Islet precursor cell (in vitro differentiated cells): ENCODE results near the gene LSM7.
"Not testable (repeated sequence)": the region's sequence is repeated elsewhere in the genome, so short reads cannot be mapped to it uniquely, and the experiment has no call there.

Experiments
- DNase-seq: peaks from one replicate; pipeline ENCODE4 v3.0.0-alpha.2; 2018

LSM7 gene

GRCh38 chr19:2291185-2291751 lies 37.1 kb downstream of the LSM7 start:
- peak; percentile 80 for DNase-seq

DNA sequence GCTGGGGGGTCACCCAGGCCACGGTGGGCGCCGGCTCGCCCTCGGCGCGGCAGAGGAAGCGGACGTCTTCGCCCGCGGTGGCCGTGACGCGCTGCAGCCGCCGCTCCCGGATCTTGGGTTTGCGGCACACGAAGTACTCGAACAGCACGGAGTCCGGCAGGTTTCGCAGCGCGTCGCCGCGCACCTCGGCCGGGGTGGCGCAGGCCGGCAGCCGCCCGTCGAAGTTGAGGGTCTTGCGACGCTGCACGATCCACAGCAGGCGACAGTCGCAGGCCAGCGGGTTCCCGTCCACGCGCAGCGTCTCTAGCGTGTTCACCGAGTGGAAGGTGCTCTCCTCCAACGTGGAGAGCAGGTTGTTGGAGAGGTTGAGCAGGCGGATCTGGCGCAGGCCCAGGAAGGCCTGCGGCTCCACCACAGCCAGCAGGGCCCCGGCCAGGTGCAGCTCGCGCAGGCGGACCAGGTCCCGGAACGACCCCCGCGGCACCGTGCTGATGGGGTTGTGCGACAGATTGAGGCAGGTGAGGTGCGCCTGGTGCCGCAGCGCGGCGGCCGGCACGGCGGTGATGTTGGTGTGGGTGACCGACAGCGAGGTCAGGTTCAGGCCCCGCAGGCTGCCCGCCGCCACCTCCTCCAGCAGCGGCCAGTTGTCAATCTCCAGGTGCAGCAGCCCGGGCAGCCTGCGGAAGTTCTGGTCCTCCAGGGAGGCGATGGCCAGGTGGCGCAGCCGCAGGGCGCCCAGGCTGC lies 37.8 kb downstream of the LSM7 start:
- no peak for DNase-seq

GRCh38 chr19:2289714-2290435 lies 38.5 kb downstream of the LSM7 start:
- no peak for DNase-seq

- no peak for DNase-seq
Measured at GRCh38 chr19:2288818-2289713, 39.3 kb downstream of the LSM7 start.

DNA sequence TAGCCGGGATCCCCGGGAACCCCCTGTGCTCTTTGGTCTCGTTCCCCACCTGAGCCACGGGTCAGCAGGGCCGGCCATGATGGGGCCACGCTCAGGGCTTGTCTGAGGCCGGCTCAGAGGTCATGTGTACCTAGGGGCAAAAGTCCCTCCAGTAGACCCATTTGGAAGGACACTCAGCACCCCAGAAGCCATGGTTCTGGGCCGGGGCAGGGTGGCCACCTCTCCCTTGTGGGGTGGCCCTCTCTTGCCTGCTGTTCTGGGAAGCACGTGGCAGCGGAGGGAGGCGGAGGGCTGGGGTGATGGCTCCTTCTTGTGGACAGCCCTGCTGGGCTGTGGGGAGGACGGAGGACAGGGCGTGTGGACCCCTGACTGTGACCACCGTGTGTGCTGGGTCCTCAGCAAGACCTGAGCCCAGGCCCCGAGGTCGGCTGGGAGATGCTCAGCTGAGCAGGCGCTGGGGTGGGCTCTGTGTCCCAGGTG lies 40.0 kb downstream of the LSM7 start:
- DNase-seq = no peak

DNA sequence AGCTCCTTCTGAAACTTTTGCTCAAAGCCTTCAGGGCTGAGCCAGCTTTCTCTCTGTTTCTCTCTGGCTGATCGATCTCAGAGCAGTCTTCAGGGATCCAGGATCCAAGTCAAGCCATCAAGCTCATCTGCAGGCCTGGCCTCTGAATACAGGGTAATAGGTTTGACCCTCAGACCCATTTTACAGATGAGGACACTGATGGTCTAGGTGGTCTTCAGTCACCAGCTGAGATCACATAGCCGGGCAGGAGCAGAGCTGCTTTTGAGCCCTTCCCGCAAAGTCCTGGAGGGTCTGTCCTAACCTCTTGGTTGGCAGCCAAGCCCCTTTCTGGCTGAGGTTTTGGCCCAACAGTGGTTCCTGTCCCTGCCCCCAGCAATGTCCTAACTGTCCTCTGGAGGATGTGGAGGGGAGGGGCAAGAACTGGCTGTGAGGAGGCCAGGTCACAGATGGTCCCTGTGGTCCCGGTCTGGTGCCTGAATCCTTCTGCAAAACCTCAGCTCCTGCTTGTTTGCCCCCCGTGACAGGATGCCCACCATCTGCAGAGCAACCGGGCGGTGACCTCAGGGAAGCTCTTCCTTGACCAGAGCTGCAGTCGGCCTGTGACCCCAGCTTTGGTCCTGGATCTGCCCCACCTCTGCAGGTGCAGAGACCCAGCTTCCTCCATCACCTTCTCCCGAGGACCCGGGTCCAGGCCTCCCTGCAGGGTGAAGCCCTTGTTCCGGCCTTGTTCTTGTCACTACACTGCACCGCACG lies 40.6 kb downstream of the LSM7 start:
- no peak for DNase-seq

DNA sequence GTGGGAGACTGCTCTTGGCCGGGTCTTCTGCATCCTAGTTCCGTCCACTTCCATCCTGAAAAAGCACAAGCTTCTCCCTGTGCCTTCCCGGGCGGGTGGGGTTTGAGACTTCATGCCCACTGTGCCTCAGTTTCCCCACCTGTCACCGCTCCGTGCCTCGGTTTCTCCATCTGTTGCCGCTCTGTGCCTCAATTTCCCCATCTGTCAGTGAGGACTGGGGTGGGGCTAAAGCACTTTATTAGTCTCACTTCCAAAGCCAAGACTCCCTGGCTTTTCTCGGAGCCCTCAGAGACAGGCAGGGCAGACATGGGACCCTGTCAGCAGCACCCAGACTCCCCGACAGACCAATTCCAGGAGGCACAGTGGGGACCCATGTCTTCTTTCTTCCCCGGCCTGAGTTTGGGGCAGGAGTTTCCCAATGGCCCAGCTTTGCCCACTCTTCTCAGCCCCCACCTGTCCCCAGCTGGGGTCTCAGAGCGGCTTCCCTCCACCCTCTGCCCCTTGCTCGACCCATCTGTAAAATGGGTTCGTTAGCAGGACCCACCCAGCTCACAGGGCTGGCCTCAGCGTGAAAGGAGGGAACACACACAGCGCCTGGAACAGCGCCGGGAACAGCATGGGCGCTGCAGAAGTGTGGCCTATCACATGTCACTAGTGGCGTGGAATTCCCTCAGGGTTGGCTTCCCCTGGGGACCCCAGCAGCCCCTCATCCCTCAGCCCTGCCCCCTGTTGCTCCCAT lies 41.8 kb downstream of the LSM7 start:
- no peak for DNase-seq

GRCh38 chr19:2283835-2284507 lies 44.4 kb downstream of the LSM7 start:
- no peak for DNase-seq

DNA sequence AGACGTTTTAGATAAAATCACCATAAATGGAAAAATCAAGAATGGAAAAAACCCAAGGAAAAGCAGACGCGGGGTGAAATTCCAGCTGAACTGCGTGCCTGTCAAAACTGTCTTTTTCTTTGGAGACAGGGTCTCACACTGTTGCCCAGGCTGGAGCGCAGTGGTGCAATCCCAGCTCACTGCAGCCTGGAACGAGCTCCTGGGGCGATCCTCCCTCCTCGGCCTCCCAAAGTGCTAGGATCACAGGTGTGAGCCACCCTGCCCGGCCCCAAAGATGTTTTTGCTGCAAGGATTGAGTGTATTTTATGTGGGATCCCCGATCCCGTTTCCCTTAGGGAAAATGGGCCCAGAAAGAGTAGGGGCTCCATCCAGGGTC lies 45.5 kb downstream of the LSM7 start:
- peak; percentile 32 for DNase-seq

- DNase-seq = peak; percentile 88
Measured at GRCh38 chr19:2282062-2282861, 46.1 kb downstream of the LSM7 start, which contains the start of gene PEAK3. PEAK3 (minus strand) TSS chr19:2282175; CDS start chr19:2280931, 1,244 bp downstream.

GRCh38 chr19:2281265-2282061 lies 46.9 kb downstream of the LSM7 start:
- not testable (repeated sequence) for DNase-seq

- peak; percentile 37 for DNase-seq
Measured at GRCh38 chr19:2280633-2281264, 47.6 kb downstream of the LSM7 start.

DNA sequence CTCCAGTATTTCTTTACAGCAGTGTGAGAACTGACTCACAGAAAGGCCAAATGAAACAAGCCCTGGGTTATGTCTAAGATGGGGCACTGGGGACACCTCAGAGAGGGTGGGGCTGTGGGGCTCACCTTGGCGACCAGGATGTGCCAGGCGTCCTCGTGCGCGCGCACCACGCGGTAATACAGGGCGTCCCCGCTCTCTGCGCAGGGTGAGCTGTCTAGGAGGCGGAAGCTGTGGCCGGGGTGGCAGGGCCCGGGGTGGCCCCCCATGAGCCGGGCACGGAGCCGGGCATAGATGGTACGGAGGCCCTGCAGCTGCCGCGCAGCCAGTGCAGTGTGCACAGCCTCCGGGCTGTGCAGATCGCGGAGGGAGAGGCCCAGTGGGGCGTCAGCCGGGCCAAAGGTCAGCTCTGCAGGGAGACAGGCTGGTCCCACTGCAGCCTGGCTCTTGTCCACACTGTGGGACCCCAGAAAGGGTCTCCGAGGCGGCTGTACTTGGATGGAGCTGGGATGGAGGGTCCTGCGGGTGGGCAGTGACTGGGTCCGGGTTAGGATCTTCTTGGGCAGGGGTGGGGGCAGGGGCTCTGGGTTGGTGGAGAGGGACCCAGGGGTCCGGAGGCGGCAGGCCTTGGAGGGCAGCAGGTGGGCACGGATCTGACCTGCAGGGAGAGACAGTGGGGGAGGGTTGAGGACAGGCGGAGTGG lies 49.8 kb downstream of the LSM7 start:
- peak; percentile 45 for DNase-seq

- no peak for DNase-seq
Measured at GRCh38 chr19:2277138-2277537, 51.2 kb downstream of the LSM7 start.

GRCh38 chr19:2276429-2276986 lies 51.9 kb downstream of the LSM7 start:
- peak; percentile 52 for DNase-seq

- DNase-seq = peak; percentile 48
Measured at GRCh38 chr19:2275588-2276428, 52.6 kb downstream of the LSM7 start.
